Suprapubic skin (tissue), 4 donors: Measurements from ENCODE around the gene GDPD2.

Experiments
- POLR2A ChIP-seq, 2 donors: fragments of 450-650 bp; IDR thresholded peaks; one replicate each; pipeline ENCODE4 v1.6.1; 2017; ENCODE audit warnings: antibody characterized with exemption in 2 of 2, mild to moderate bottlenecking in 2 of 2, moderate library complexity in 2 of 2
- POLR2AphosphoS5 ChIP-seq, 3 donors: sonication (generic); formaldehyde crosslinking; IDR thresholded peaks; one replicate each; pipeline ENCODE4 v1.6.1; 2017; ENCODE audit warnings: antibody characterized with exemption in 3 of 3
- TF ChIP-seq, protein P1 (sequence below), 2 donors: fragments of 200-600 bp in 1 of 2; fragments of 450-650 bp in 1 of 2; sonication (generic) in 1 of 2; IDR thresholded peaks; one replicate each; pipeline ENCODE4 v1.5.1; 2016 to 2019; ENCODE audit warnings: antibody characterized with exemption in 2 of 2, mild to moderate bottlenecking in 1 of 2, moderate library complexity in 1 of 2

DNA sequence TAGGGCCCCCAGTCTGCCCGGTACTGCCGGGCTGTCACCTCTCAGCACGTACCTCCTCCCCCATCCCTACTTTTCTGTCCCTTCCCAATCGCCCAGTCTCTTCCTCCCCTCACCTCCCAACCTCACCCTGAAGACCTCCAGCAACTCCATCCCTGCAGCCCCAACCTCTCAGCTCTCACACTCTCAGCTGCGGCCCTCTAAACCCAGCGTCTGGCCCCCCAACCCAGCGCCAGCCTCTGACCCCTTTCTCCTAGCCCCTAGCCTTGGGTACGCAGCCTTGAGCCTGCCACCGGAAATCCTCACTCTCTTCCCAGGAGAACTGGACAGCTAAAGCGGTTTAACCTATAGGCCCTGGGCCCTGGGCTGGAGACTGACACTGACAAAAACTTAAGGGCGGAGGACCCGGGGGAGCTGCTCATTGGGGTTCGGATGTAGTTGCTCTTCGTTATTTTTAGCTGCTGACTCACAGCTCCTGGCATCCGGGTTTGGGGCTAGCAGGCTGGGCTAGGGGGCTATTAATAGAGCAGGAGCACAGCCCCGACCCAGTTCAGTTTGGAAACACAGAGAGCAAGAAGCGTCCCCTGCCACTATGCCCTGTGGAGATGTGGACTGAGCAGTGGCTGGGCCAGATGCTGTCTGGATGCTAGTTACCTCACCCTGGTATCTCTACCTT lies 11.9 kb downstream of the GDPD2 start:
- TF ChIP-seq, protein P1, sequence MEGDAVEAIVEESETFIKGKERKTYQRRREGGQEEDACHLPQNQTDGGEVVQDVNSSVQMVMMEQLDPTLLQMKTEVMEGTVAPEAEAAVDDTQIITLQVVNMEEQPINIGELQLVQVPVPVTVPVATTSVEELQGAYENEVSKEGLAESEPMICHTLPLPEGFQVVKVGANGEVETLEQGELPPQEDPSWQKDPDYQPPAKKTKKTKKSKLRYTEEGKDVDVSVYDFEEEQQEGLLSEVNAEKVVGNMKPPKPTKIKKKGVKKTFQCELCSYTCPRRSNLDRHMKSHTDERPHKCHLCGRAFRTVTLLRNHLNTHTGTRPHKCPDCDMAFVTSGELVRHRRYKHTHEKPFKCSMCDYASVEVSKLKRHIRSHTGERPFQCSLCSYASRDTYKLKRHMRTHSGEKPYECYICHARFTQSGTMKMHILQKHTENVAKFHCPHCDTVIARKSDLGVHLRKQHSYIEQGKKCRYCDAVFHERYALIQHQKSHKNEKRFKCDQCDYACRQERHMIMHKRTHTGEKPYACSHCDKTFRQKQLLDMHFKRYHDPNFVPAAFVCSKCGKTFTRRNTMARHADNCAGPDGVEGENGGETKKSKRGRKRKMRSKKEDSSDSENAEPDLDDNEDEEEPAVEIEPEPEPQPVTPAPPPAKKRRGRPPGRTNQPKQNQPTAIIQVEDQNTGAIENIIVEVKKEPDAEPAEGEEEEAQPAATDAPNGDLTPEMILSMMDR (IDR thresholded peaks at IDR 0.05), result no peak
- TF ChIP-seq POLR2A (IDR thresholded peaks at IDR 0.05) (no peak), POLR2AphosphoS5 (IDR thresholded peaks at IDR 0.05) (no peak)
